K562 (cell line): ENCODE measurements around the gene SMIM45.

Experiments
- CREB5 ChIP-seq: fragments of 250-450 bp; sonication (Bioruptor Pico); IDR thresholded peaks from 2 replicates; pipeline ENCODE4 v1.5.0; 2020; ENCODE audit warnings: mild to moderate bottlenecking
- CTCF ChIP-seq, 3 experiments: IDR thresholded peaks in 2 of 3; conservative IDR thresholded peaks in 1 of 3; 2 replicates each; pipeline ENCODE4 v1.5.1; 2011 to 2012; ENCODE audit warnings: low read length in 3 of 3, mild to moderate bottlenecking in 3 of 3, control low read depth in 2 of 3, improper control_type of control experiment in 1 of 3, inconsistent platforms in 1 of 3, low read depth in 1 of 3, mixed read lengths in 1 of 3, moderate library complexity in 1 of 3; ENCODE audit not compliant: insufficient read depth in 2 of 3
- EHMT2 ChIP-seq: fragments of 450-650 bp; IDR thresholded peaks from 2 replicates; pipeline ENCODE4 v1.6.1; 2018; ENCODE audit warnings: antibody characterized with exemption
- HDGF ChIP-seq: fragments of 450-650 bp; IDR thresholded peaks from 2 replicates; pipeline ENCODE4 v1.6.1; 2016
- KLF6 ChIP-seq: fragments of 250-450 bp; sonication (Bioruptor Pico); IDR thresholded peaks from 2 replicates; pipeline ENCODE4 v1.4.0; 2020; ENCODE audit warnings: mild to moderate bottlenecking, moderate library complexity, borderline replicate concordance
- NFE2L1 ChIP-seq: fragments of 450-650 bp; IDR thresholded peaks from 2 replicates; pipeline ENCODE4 v1.6.1; 2016; ENCODE audit warnings: missing genetic modification characterization, low read depth, mild to moderate bottlenecking, missing compliant biosample characterization, moderate library complexity, borderline replicate concordance
- SRF ChIP-seq, 2 experiments: fragments of 250-450, 450-650 bp in 1 of 2; sonication (Bioruptor Pico) in 1 of 2; sonication (generic) in 1 of 2; formaldehyde crosslinking; IDR thresholded peaks; 2 replicates each; pipeline versions ENCODE4 v1.5.0 to v1.5.1; 2020 to 2022; ENCODE audit warnings: mild to moderate bottlenecking in 1 of 2, missing genetic modification reagents in 1 of 2
- TCFL5 ChIP-seq: fragments of 250-450 bp; sonication (Bioruptor Pico); conservative IDR thresholded peaks from 2 replicates; pipeline ENCODE4 v1.6.1; 2021; ENCODE audit warnings: mild to moderate bottlenecking, moderate library complexity, matching md5 sums
- ZNF124 ChIP-seq: sonication (generic); formaldehyde crosslinking; IDR thresholded peaks from 2 replicates; pipeline ENCODE4 v1.8.1; 2022; ENCODE audit warnings: missing genetic modification reagents

- TF ChIP-seq KLF6 (CRISPR knock-in tag) (no peak), EHMT2 (no peak), SRF (CRISPR knock-in tag; IDR thresholded peaks at IDR 0.05) (no peak), CTCF (IDR thresholded peaks at IDR 0.05 in 2 of 3, conservative IDR thresholded peaks at IDR 0.05 in 1 of 3; ENCODE audit: insufficient read depth in 2 of 3, low read depth in 1 of 3, low read length in 3 of 3) (no peak), CREB5 (no peak), HDGF (no peak), NFE2L1 (no peak), TCFL5 (CRISPR knock-in tag) (no peak), ZNF124 (no peak)
These were observed 56.0 kb downstream of the SMIM45 start for GRCh38 chr22:42007922-42008321.
